HG03060 (cell line): ENCODE data around the gene SLC27A6.

Source experiments
- ATAC-seq: cut with Tn5 transposase; IDR thresholded peaks from one replicate; pipeline ENCODE4 v1.9.1; 2021; ENCODE audit warnings: low read depth, moderate number of reproducible peaks; ENCODE audit not compliant: unreplicated experiment

The SLC27A6 gene

GRCh38 chr5:129057329-129057728, 92.0 kb downstream of the SLC27A6 start:
- ATAC-seq: no peak

- ATAC-seq: no peak
These were observed 96.6 kb downstream of the SLC27A6 start for GRCh38 chr5:129061849-129062248.

- ATAC-seq: no peak
These were observed 98.3 kb downstream of the SLC27A6 start for GRCh38 chr5:129063483-129064113.

GRCh38 chr5:129065721-129066120, 100.4 kb downstream of the SLC27A6 start:
- ATAC-seq: no peak

- ATAC-seq: no peak
These were observed 102.5 kb downstream of the SLC27A6 start for GRCh38 chr5:129067745-129068144.

- no peak for ATAC-seq
These were observed 104.0 kb downstream of the SLC27A6 start for GRCh38 chr5:129069292-129069691.

GRCh38 chr5:129073111-129073510, 107.8 kb downstream of the SLC27A6 start:
- no peak for ATAC-seq

- ATAC-seq: no peak
These were observed 109.6 kb downstream of the SLC27A6 start for GRCh38 chr5:129074903-129075302.

- ATAC-seq: no peak
These were observed 112.3 kb downstream of the SLC27A6 start for GRCh38 chr5:129077433-129078075.

- ATAC-seq: no peak
These were observed 113.0 kb downstream of the SLC27A6 start for GRCh38 chr5:129078247-129078646.

GRCh38 chr5:129078660-129079059, 113.4 kb downstream of the SLC27A6 start:
- ATAC-seq: no peak

- ATAC-seq: no peak
These were observed 114.2 kb downstream of the SLC27A6 start for GRCh38 chr5:129079496-129079895.

GRCh38 chr5:129080766-129081165, 115.5 kb downstream of the SLC27A6 start:
- ATAC-seq: no peak

- ATAC-seq: no peak
These were observed 117.2 kb downstream of the SLC27A6 start for GRCh38 chr5:129082225-129083136.
